G401.6 (cell line): ENCODE results near the gene RNF17.
"Not testable (repeated sequence)": the region's sequence is repeated elsewhere in the genome, so short reads cannot be mapped to it uniquely, and the experiment has no call there.

ENCODE experiments used
- FAIRE-seq: peaks from 2 replicates; lab custom pipeline; 2012; peaks lifted over from hg19 to GRCh38; lab: Jason Lieb, UNC

The RNF17 gene

GRCh38 chr13:24742977-24743376, 21.0 kb upstream of the RNF17 start:
- FAIRE-seq: no peak

GRCh38 chr13:24744247-24744646, 19.7 kb upstream of the RNF17 start:
- no peak for FAIRE-seq

- FAIRE-seq: no peak
Measured at GRCh38 chr13:24745516-24745860, 18.5 kb upstream of the RNF17 start.

- FAIRE-seq: no peak
Measured at GRCh38 chr13:24745861-24746617, 17.9 kb upstream of the RNF17 start.

- FAIRE-seq: no peak
Measured at GRCh38 chr13:24746618-24747247, 17.2 kb upstream of the RNF17 start.

GRCh38 chr13:24747248-24748060, 16.5 kb upstream of the RNF17 start:
- FAIRE-seq: no peak

GRCh38 chr13:24748061-24748400, 15.9 kb upstream of the RNF17 start:
- no peak for FAIRE-seq

- no peak for FAIRE-seq
Measured at GRCh38 chr13:24759197-24759596, 4.8 kb upstream of the RNF17 start.

GRCh38 chr13:24764276-24764630, 284 bp downstream of the RNF17 start:
- FAIRE-seq: no peak

GRCh38 chr13:24777171-24777570, 13.2 kb downstream of the RNF17 start:
- no peak for FAIRE-seq

- FAIRE-seq: no peak
Measured at GRCh38 chr13:24784319-24784718, 20.4 kb downstream of the RNF17 start.

GRCh38 chr13:24788538-24788937, 24.6 kb downstream of the RNF17 start:
- FAIRE-seq: no peak

GRCh38 chr13:24802074-24802473, 38.1 kb downstream of the RNF17 start:
- no peak for FAIRE-seq

- FAIRE-seq: no peak
Measured at GRCh38 chr13:24821207-24821606, 57.2 kb downstream of the RNF17 start.

GRCh38 chr13:24822640-24823039, 58.7 kb downstream of the RNF17 start:
- no peak for FAIRE-seq

GRCh38 chr13:24823122-24823710, 59.2 kb downstream of the RNF17 start:
- FAIRE-seq: not testable (repeated sequence)

- no peak for FAIRE-seq
Measured at GRCh38 chr13:24827799-24828198, 63.8 kb downstream of the RNF17 start.

GRCh38 chr13:24834902-24835510, 71.0 kb downstream of the RNF17 start:
- FAIRE-seq: no peak

- not testable (repeated sequence) for FAIRE-seq
Measured at GRCh38 chr13:24837528-24837927, 73.6 kb downstream of the RNF17 start.

GRCh38 chr13:24842549-24843274, 78.7 kb downstream of the RNF17 start:
- no peak for FAIRE-seq

GRCh38 chr13:24851546-24851945, 87.6 kb downstream of the RNF17 start:
- no peak for FAIRE-seq

- FAIRE-seq: no peak
Measured at GRCh38 chr13:24854311-24854710, 90.3 kb downstream of the RNF17 start.
